ENCODE data around the gene MEGF11. TPM values are rescaled to one million over a fixed set of nuclear protein-coding genes. Genes with fewer than 3 reads are reported as not detected.

MEGF11 gene
- total RNA-seq, 1 experiment from 2014 or later, result 0.09 TPM

DNA sequence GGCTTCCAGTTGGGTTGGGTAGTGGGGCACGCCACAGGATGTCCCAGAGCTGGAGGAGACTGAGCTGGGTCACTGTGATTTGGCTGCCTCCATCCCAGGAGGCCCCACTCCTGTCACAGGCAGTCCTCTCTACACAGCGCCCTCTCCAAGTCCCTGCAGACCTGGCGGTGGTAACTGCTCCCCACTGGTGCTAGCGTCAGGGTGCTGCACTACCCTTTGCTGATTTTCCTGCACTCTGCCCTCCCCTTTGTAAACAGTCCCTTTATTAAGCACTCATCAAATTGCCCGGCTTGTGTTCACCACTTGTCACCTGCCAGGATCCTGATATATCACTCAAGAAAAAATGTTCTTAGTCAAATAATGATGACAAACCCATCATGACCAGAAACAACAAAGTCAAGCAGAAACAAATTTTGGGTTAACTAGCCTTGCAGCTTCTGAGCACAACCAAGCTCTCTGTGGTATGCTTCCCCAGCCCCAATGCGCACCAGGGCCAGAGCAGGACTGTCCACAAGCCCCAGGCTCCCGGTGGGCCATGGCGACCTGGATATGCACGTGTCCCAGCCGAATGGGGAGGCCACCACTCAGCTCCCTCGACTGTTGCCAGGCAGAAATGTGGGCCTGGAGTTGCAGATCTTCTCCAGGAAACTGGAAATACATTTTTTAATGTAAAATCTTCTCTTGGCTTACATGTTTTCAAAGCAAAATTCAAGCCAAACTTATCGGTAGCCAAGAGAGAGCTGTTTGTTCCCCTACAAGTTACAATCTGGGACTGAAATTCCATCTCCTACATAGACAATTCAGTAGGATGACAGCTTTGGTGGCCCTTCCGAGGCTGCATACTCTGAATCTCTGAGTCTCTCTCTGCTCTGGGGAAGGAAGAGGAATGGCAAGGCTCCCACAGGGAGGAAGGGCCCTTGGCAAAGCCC, 24.5 kb downstream of the MEGF11 start:
- Mint-ChIP-seq H3K4me1 (ENCODE audit: insufficient read depth, unreplicated experiment) (no peaks in the 10 kb centered on the region), H3K4me3 (ENCODE audit: unreplicated experiment) (no peak overlapping the region), H3K9me3 (ENCODE audit: unreplicated experiment) (no peaks in the 10 kb centered on the region), H3K27ac (ENCODE audit: low read depth, unreplicated experiment) (no peak overlapping the region), H3K27me3 (ENCODE audit: insufficient read depth, unreplicated experiment) (peaks cover 15% of the 10 kb centered on the region), H3K36me3 (ENCODE audit: insufficient read depth, unreplicated experiment) (no peaks in the 10 kb centered on the region)
- ChIA-PET POLR2A (no interaction called here), CTCF (no interaction called here)
- TF ChIP-seq, protein P1, sequence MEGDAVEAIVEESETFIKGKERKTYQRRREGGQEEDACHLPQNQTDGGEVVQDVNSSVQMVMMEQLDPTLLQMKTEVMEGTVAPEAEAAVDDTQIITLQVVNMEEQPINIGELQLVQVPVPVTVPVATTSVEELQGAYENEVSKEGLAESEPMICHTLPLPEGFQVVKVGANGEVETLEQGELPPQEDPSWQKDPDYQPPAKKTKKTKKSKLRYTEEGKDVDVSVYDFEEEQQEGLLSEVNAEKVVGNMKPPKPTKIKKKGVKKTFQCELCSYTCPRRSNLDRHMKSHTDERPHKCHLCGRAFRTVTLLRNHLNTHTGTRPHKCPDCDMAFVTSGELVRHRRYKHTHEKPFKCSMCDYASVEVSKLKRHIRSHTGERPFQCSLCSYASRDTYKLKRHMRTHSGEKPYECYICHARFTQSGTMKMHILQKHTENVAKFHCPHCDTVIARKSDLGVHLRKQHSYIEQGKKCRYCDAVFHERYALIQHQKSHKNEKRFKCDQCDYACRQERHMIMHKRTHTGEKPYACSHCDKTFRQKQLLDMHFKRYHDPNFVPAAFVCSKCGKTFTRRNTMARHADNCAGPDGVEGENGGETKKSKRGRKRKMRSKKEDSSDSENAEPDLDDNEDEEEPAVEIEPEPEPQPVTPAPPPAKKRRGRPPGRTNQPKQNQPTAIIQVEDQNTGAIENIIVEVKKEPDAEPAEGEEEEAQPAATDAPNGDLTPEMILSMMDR (IDR thresholded peaks at IDR 0.05; ENCODE audit: unreplicated experiment), result no peak
- no TSS peak for BruUV-seq (replicated peaks)
- intact Hi-C loops (cut with micrococcal nuclease), result no loop called here
- no peak for DNase-seq (ENCODE audit: unreplicated experiment)

DNA sequence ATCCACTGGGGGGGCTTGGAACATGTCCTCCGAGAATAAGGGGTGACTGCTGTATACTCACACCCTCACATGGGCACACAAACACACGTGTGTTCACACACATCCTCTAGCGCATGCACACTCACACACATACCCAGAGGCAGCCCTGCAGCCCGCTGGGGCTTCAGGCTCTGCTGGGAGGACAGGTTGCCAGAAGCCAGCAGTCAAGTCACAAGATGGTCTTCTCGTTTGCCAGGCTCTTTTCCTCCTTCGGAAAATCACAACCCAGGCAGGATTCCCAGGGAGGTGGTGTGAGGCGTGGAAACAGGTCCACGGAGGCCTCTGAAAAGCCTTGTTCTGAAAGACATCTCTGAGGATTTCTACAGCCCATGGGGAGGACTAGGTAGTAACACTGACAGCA, 26.8 kb downstream of the MEGF11 start:
- TF ChIP-seq, protein P1 (IDR thresholded peaks at IDR 0.05; ENCODE audit: unreplicated experiment), result no peak
- Mint-ChIP-seq H3K4me1 (ENCODE audit: insufficient read depth, unreplicated experiment) (no peaks in the 10 kb centered on the region), H3K9me3 (ENCODE audit: unreplicated experiment) (no peaks in the 10 kb centered on the region), H3K36me3 (ENCODE audit: insufficient read depth, unreplicated experiment) (no peaks in the 10 kb centered on the region), H3K4me3 (ENCODE audit: unreplicated experiment) (no peak overlapping the region), H3K27me3 (ENCODE audit: insufficient read depth, unreplicated experiment) (peaks cover 25% of the 10 kb centered on the region), H3K27ac (ENCODE audit: low read depth, unreplicated experiment) (no peak overlapping the region)
- ChIA-PET CTCF (no interaction called here), POLR2A (no interaction called here)
- intact Hi-C loops (cut with micrococcal nuclease), result no loop called here
- DNase-seq (ENCODE audit: unreplicated experiment), result no peak
- no TSS peak for BruUV-seq (replicated peaks)

DNA sequence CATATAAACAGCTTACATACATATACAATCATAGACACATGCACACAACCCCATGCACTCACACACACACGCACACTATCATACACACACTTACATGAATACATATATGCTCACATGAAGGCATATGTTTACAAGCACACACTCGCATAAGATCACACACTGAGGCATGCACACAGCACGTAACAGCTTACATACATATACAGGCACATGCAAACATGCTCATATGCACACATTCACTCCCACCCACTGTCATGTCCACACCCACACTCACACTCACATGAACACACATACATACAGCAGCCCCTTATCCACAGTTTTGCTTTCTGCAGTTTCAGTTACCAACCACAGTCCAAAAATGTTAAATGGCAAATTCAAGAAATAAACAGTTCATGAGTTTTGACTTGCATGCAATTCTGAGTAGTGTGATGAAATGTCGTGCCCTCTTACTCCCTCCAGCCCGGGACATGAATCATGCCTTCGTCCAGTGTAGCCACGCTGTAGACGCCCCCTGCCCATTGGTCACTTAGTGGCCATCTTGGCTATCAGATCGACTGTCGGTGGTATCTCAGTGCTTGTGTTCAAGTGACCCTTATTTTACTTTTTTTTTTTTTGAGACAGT, 27.8 kb downstream of the MEGF11 start:
- peaks cover 25% of the 10 kb centered on the region for H3K27me3 Mint-ChIP-seq (ENCODE audit: insufficient read depth, unreplicated experiment)

DNA sequence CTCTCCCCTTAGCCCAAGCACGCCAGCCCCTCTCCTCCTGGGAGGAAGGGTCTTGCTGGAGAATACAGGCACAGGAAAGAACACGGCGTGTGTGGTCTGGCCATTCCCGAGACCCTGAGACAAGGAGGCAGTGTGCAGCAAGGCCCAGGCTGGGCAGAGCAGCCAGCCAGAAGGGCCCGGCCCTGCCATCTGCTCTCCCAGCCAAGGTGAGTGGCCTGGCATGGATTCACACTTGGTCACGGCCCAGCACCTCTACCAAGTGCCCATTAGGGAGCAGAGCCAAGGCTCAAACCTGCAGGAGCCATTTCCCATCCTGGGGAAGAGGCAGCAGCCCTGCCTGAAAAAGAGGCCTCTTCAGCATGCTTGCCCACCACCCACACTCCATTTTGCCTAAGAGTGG, 28.6 kb downstream of the MEGF11 start:
- no TSS peak for BruUV-seq (replicated peaks)
- TF ChIP-seq, protein P1 (IDR thresholded peaks at IDR 0.05; ENCODE audit: unreplicated experiment), result no peak
- intact Hi-C loops (cut with micrococcal nuclease), result no loop called here
- H3K4me3 Mint-ChIP-seq (ENCODE audit: unreplicated experiment), result no peak overlapping the region
- ChIA-PET CTCF (no interaction called here), POLR2A (no interaction called here)
- H3K27ac Mint-ChIP-seq (ENCODE audit: low read depth, unreplicated experiment), result no peak overlapping the region
- no peak for DNase-seq (ENCODE audit: unreplicated experiment)
- H3K27me3 Mint-ChIP-seq (ENCODE audit: insufficient read depth, unreplicated experiment), result peaks cover 25% of the 10 kb centered on the region
- no peaks in the 10 kb centered on the region for H3K4me1 Mint-ChIP-seq (ENCODE audit: insufficient read depth, unreplicated experiment)
- no peaks in the 10 kb centered on the region for H3K36me3 Mint-ChIP-seq (ENCODE audit: insufficient read depth, unreplicated experiment)
- no peaks in the 10 kb centered on the region for H3K9me3 Mint-ChIP-seq (ENCODE audit: unreplicated experiment)

More for the DNA sequence above, 27.8 kb downstream of the MEGF11 start:
- DNase-seq (ENCODE audit: unreplicated experiment), result no peak
- Mint-ChIP-seq H3K4me3 (ENCODE audit: unreplicated experiment) (no peak overlapping the region), H3K27ac (ENCODE audit: low read depth, unreplicated experiment) (no peak overlapping the region), H3K4me1 (ENCODE audit: insufficient read depth, unreplicated experiment) (no peaks in the 10 kb centered on the region), H3K9me3 (ENCODE audit: unreplicated experiment) (no peaks in the 10 kb centered on the region), H3K36me3 (ENCODE audit: insufficient read depth, unreplicated experiment) (no peaks in the 10 kb centered on the region)
- TF ChIP-seq, protein P1 (IDR thresholded peaks at IDR 0.05; ENCODE audit: unreplicated experiment), result no peak
- intact Hi-C loops (cut with micrococcal nuclease), result no loop called here
- POLR2A ChIA-PET, result no interaction called here
- CTCF ChIA-PET, result no interaction called here
- no TSS peak for BruUV-seq (replicated peaks)
